HEK293 (cell line): ENCODE results near the gene BAG5.
A peak's percentile ranks its signal among the peaks of the same experiment; 100 is the strongest.

Source experiments
- AEBP2 ChIP-seq: fragments of 450-650 bp; formaldehyde crosslinking; IDR thresholded peaks from 2 replicates; pipeline ENCODE4 v1.5.1; 2016; ENCODE audit warnings: missing biosample characterization, missing genetic modification characterization, borderline replicate concordance
- FEZF1 ChIP-seq: fragments of 450-650 bp; formaldehyde crosslinking; IDR thresholded peaks from 2 replicates; pipeline ENCODE4 v1.5.1; 2016; ENCODE audit warnings: missing biosample characterization, missing genetic modification characterization
- GLIS1 ChIP-seq: fragments of 450-650 bp; formaldehyde crosslinking; IDR thresholded peaks from 2 replicates; pipeline ENCODE4 v1.5.1; 2016; ENCODE audit warnings: missing biosample characterization, missing genetic modification characterization
- KLF7 ChIP-seq: fragments of 450-650 bp; formaldehyde crosslinking; IDR thresholded peaks from 2 replicates; pipeline ENCODE4 v1.5.1; 2016; ENCODE audit warnings: missing biosample characterization, missing genetic modification characterization, borderline replicate concordance
- KLF8 ChIP-seq: fragments of 450-650 bp; formaldehyde crosslinking; IDR thresholded peaks from 2 replicates; pipeline ENCODE4 v1.5.1; 2016; ENCODE audit warnings: missing biosample characterization, missing genetic modification characterization
- KLF9 ChIP-seq: fragments of 450-650 bp; formaldehyde crosslinking; IDR thresholded peaks from 2 replicates; pipeline ENCODE4 v1.5.1; 2016; ENCODE audit warnings: missing biosample characterization, missing genetic modification characterization, low read depth
- TRIM28 ChIP-seq: IDR thresholded peaks from 2 replicates; pipeline ENCODE4 v1.6.1; 2011; ENCODE audit warnings: low read length, control low read depth, borderline replicate concordance
- ZBTB20 ChIP-seq: fragments of 450-650 bp; formaldehyde crosslinking; IDR thresholded peaks from 2 replicates; pipeline ENCODE4 v1.5.1; 2016; ENCODE audit warnings: missing biosample characterization, missing genetic modification characterization
- ZBTB8A ChIP-seq: fragments of 450-650 bp; formaldehyde crosslinking; IDR thresholded peaks from 2 replicates; pipeline ENCODE4 v1.5.1; 2016; ENCODE audit warnings: missing biosample characterization, missing genetic modification characterization
- ZFP41 ChIP-seq: fragments of 450-650 bp; formaldehyde crosslinking; IDR thresholded peaks from 2 replicates; pipeline ENCODE4 v1.5.1; 2016; ENCODE audit warnings: missing biosample characterization, missing genetic modification characterization, borderline replicate concordance
- ZFP69B ChIP-seq: fragments of 450-650 bp; formaldehyde crosslinking; IDR thresholded peaks from 2 replicates; pipeline ENCODE4 v1.5.1; 2016; ENCODE audit warnings: missing biosample characterization, missing genetic modification characterization
- ZNF138 ChIP-seq: fragments of 450-650 bp; formaldehyde crosslinking; IDR thresholded peaks from 2 replicates; pipeline ENCODE4 v1.5.1; 2016; ENCODE audit warnings: missing biosample characterization, missing genetic modification characterization, borderline replicate concordance
- ZNF16 ChIP-seq: fragments of 450-650 bp; formaldehyde crosslinking; IDR thresholded peaks from 2 replicates; pipeline ENCODE4 v1.5.1; 2016; ENCODE audit warnings: low read depth, missing biosample characterization, missing genetic modification characterization
- ZNF184 ChIP-seq: fragments of 450-650 bp; IDR thresholded peaks from 2 replicates; pipeline ENCODE4 v1.5.1; 2018; ENCODE audit warnings: missing biosample characterization, mild to moderate bottlenecking, missing genetic modification characterization
- ZNF2 ChIP-seq: fragments of 450-650 bp; formaldehyde crosslinking; IDR thresholded peaks from 2 replicates; pipeline ENCODE4 v1.5.1; 2016; ENCODE audit warnings: missing biosample characterization, missing genetic modification characterization
- ZNF324 ChIP-seq: fragments of 450-650 bp; formaldehyde crosslinking; IDR thresholded peaks from 2 replicates; pipeline ENCODE4 v1.5.1; 2016; ENCODE audit warnings: missing biosample characterization, missing genetic modification characterization
- ZNF514 ChIP-seq: fragments of 450-650 bp; formaldehyde crosslinking; IDR thresholded peaks from 2 replicates; pipeline ENCODE4 v1.5.1; 2016; ENCODE audit warnings: missing biosample characterization, missing genetic modification characterization
- ZNF558 ChIP-seq: fragments of 450-650 bp; formaldehyde crosslinking; IDR thresholded peaks from 2 replicates; pipeline ENCODE4 v1.5.1; 2016; ENCODE audit warnings: missing biosample characterization, missing genetic modification characterization
- ZNF596 ChIP-seq: fragments of 450-650 bp; IDR thresholded peaks from 2 replicates; pipeline ENCODE4 v1.5.0; 2018; ENCODE audit warnings: missing biosample characterization, mild to moderate bottlenecking, missing genetic modification characterization, moderate library complexity
- ZNF626 ChIP-seq: fragments of 450-650 bp; sonication (Bioruptor Pico); formaldehyde crosslinking; IDR thresholded peaks from 2 replicates; pipeline ENCODE4 v1.5.1; 2018; ENCODE audit warnings: missing biosample characterization, missing genetic modification characterization, inconsistent platforms
- ZNF654 ChIP-seq: fragments of 450-650 bp; formaldehyde crosslinking; IDR thresholded peaks from 2 replicates; pipeline ENCODE4 v1.5.1; 2016; ENCODE audit warnings: low read depth, missing biosample characterization, missing genetic modification characterization
- ZNF701 ChIP-seq: fragments of 450-650 bp; formaldehyde crosslinking; IDR thresholded peaks from 2 replicates; pipeline ENCODE4 v1.5.1; 2016; ENCODE audit warnings: missing biosample characterization, missing genetic modification characterization
- ZNF76 ChIP-seq: fragments of 450-650 bp; formaldehyde crosslinking; IDR thresholded peaks from 2 replicates; pipeline ENCODE4; 2016; ENCODE audit warnings: low read depth, missing biosample characterization, missing genetic modification characterization, borderline replicate concordance
- TF ChIP-seq, protein P1 (sequence below): fragments of 450-650 bp; formaldehyde crosslinking; IDR thresholded peaks from 2 replicates; pipeline ENCODE4 v1.5.1; 2017; ENCODE audit warnings: missing biosample characterization, missing genetic modification characterization
- TF ChIP-seq, protein P2 (sequence below): fragments of 450-650 bp; formaldehyde crosslinking; IDR thresholded peaks from 2 replicates; pipeline ENCODE4 v1.5.1; 2016; ENCODE audit warnings: missing biosample characterization, missing genetic modification characterization, borderline replicate concordance
- TF ChIP-seq, protein P3 (sequence below): fragments of 450-650 bp; formaldehyde crosslinking; IDR thresholded peaks from 2 replicates; pipeline ENCODE4 v1.5.1; 2017; ENCODE audit warnings: missing biosample characterization, missing genetic modification characterization
- TF ChIP-seq, protein P4 (sequence below): fragments of 450-650 bp; formaldehyde crosslinking; IDR thresholded peaks from 2 replicates; pipeline ENCODE4 v1.5.1; 2016; ENCODE audit warnings: missing biosample characterization, missing genetic modification characterization
- TF ChIP-seq, protein P5 (sequence below): fragments of 450-650 bp; formaldehyde crosslinking; IDR thresholded peaks from 2 replicates; pipeline ENCODE4 v1.5.1; 2016; ENCODE audit warnings: missing biosample characterization, missing genetic modification characterization

BAG5 gene

DNA sequence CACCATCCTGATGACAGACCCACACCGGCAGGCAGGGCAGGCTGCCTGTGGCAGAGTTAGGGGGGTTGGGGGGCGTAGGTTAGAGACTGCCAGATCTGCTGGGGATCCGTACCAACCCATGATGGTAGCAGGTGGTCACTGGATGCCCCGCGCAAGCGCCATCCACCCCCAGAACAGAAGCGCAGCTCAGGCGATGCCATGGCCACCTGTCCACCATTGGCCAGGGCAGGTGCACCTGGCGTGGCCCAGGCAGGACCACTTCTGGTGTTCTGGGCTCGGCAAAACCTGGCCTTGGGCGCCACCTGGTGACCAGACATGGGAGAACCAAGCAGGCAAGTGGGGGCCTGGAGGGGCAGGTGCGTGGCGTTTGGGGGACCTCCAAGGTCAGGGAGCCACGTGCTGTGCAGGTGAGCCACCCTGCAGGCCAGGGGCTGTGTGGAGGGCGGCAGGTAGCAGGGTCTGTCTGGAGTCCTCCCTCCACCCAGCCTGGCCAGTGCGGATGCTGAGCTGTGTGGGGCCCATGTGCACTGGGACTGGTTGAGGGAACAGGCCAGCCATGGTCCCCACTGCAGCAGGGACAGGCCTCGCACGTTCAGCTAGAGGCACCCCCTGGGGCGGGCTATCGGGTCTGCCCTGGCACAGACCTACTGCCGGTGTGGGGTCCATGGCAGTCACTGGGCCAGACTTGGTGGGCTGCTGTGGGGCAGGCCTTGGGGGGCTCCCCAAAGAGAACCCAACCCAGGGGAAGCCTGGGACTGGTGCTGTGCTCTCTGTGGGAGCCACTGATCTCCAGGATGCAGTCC lies 15.6 kb downstream of the BAG5 start (continued):
- TF ChIP-seq ZFP41 (tag by site-specific recombination) (no peak), ZNF596 (no peak), KLF8 (tag by site-specific recombination) (peak; percentile 50; the same call in 1 of the 2 replicates), ZNF16 (tag by site-specific recombination) (no peak), AEBP2 (tag by site-specific recombination) (no peak), ZNF701 (tag by site-specific recombination) (no peak), KLF9 (tag by site-specific recombination) (no peak), GLIS1 (peak; percentile 91), ZNF184 (tag by site-specific recombination) (no peak), TRIM28 (no peak), ZFP69B (tag by site-specific recombination) (peak; percentile 96), ZNF324 (no peak), FEZF1 (tag by site-specific recombination) (no peak), ZNF558 (tag by site-specific recombination) (no peak), ZNF2 (tag by site-specific recombination) (peak; percentile 92), KLF7 (tag by site-specific recombination) (no peak), ZNF654 (peak; percentile 97), ZNF76 (tag by site-specific recombination) (no peak), ZNF514 (tag by site-specific recombination) (no peak), ZBTB20 (tag by site-specific recombination) (no peak), ZNF138 (tag by site-specific recombination) (no peak), ZBTB8A (tag by site-specific recombination) (no peak), ZNF626 (no peak)
- TF ChIP-seq, protein P1, sequence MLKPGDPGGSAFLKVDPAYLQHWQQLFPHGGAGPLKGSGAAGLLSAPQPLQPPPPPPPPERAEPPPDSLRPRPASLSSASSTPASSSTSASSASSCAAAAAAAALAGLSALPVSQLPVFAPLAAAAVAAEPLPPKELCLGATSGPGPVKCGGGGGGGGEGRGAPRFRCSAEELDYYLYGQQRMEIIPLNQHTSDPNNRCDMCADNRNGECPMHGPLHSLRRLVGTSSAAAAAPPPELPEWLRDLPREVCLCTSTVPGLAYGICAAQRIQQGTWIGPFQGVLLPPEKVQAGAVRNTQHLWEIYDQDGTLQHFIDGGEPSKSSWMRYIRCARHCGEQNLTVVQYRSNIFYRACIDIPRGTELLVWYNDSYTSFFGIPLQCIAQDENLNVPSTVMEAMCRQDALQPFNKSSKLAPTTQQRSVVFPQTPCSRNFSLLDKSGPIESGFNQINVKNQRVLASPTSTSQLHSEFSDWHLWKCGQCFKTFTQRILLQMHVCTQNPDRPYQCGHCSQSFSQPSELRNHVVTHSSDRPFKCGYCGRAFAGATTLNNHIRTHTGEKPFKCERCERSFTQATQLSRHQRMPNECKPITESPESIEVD (tag by site-specific recombination), result no peak
- TF ChIP-seq, protein P2, sequence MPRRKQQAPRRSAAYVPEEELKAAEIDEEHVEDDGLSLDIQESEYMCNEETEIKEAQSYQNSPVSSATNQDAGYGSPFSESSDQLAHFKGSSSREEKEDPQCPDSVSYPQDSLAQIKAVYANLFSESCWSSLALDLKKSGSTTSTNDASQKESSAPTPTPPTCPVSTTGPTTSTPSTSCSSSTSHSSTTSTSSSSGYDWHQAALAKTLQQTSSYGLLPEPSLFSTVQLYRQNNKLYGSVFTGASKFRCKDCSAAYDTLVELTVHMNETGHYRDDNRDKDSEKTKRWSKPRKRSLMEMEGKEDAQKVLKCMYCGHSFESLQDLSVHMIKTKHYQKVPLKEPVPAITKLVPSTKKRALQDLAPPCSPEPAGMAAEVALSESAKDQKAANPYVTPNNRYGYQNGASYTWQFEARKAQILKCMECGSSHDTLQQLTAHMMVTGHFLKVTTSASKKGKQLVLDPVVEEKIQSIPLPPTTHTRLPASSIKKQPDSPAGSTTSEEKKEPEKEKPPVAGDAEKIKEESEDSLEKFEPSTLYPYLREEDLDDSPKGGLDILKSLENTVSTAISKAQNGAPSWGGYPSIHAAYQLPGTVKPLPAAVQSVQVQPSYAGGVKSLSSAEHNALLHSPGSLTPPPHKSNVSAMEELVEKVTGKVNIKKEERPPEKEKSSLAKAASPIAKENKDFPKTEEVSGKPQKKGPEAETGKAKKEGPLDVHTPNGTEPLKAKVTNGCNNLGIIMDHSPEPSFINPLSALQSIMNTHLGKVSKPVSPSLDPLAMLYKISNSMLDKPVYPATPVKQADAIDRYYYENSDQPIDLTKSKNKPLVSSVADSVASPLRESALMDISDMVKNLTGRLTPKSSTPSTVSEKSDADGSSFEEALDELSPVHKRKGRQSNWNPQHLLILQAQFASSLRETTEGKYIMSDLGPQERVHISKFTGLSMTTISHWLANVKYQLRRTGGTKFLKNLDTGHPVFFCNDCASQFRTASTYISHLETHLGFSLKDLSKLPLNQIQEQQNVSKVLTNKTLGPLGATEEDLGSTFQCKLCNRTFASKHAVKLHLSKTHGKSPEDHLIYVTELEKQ, result no peak
- TF ChIP-seq, protein P3, sequence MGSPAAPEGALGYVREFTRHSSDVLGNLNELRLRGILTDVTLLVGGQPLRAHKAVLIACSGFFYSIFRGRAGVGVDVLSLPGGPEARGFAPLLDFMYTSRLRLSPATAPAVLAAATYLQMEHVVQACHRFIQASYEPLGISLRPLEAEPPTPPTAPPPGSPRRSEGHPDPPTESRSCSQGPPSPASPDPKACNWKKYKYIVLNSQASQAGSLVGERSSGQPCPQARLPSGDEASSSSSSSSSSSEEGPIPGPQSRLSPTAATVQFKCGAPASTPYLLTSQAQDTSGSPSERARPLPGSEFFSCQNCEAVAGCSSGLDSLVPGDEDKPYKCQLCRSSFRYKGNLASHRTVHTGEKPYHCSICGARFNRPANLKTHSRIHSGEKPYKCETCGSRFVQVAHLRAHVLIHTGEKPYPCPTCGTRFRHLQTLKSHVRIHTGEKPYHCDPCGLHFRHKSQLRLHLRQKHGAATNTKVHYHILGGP (tag by site-specific recombination), result no peak
- TF ChIP-seq, protein P4, sequence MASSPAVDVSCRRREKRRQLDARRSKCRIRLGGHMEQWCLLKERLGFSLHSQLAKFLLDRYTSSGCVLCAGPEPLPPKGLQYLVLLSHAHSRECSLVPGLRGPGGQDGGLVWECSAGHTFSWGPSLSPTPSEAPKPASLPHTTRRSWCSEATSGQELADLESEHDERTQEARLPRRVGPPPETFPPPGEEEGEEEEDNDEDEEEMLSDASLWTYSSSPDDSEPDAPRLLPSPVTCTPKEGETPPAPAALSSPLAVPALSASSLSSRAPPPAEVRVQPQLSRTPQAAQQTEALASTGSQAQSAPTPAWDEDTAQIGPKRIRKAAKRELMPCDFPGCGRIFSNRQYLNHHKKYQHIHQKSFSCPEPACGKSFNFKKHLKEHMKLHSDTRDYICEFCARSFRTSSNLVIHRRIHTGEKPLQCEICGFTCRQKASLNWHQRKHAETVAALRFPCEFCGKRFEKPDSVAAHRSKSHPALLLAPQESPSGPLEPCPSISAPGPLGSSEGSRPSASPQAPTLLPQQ (tag by site-specific recombination), result peak; percentile 97
- TF ChIP-seq, protein P5, sequence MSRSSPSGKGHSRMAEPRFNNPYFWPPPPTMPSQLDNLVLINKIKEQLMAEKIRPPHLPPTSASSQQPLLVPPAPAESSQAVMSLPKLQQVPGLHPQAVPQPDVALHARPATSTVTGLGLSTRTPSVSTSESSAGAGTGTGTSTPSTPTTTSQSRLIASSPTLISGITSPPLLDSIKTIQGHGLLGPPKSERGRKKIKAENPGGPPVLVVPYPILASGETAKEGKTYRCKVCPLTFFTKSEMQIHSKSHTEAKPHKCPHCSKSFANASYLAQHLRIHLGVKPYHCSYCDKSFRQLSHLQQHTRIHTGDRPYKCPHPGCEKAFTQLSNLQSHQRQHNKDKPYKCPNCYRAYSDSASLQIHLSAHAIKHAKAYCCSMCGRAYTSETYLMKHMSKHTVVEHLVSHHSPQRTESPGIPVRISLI, result no peak
